ENCODE data around the gene SPNS1.

Gene SPNS1

GRCh38 chr16:29011112-29011511, 36.5 kb downstream of the SPNS1 start:
- no peaks in the 10 kb centered on the region for H4K20me1 ChIP-seq (ENCODE audit: insufficient read depth, low read length)
- no peaks in the 10 kb centered on the region for H3K9me2 ChIP-seq (ENCODE audit: low read depth, low read length)
- H3K4me2 ChIP-seq (ENCODE audit: low read length): no peak overlapping the region
- no peaks in the 10 kb centered on the region for H3K79me2 ChIP-seq (ENCODE audit: insufficient read depth, low read length)
- H3K9ac ChIP-seq (ENCODE audit: low read length): no peak overlapping the region
- H3K4me3 ChIP-seq (ENCODE audit: low read depth, low read length, poor library complexity, severe bottlenecking): no peak overlapping the region
- H3K36me3 ChIP-seq (ENCODE audit: insufficient read depth, low read length): no peaks in the 10 kb centered on the region
- H3K9me3 ChIP-seq (ENCODE audit: low read length): no peaks in the 10 kb centered on the region
- no peaks in the 10 kb centered on the region for H3F3A ChIP-seq (ENCODE audit: insufficient read depth, low read length)
- H3K4me1 ChIP-seq (ENCODE audit: insufficient read depth, low read length, severe bottlenecking): no peaks in the 10 kb centered on the region
- H3K27ac ChIP-seq (ENCODE audit: low read depth, low read length, poor library complexity, severe bottlenecking): no peak overlapping the region
- TF ChIP-seq CTCF (IDR thresholded peaks at IDR 0.05; ENCODE audit: low read length) (no peak), EZH2 (IDR thresholded peaks at IDR 0.05; ENCODE audit: borderline replicate concordance, low read length) (no peak)
- H2AFZ ChIP-seq (ENCODE audit: low read length): no peak overlapping the region
- no peaks in the 10 kb centered on the region for H3K27me3 ChIP-seq (ENCODE audit: insufficient read depth, low read length)

- H3K27ac ChIP-seq (ENCODE audit: low read depth, low read length, poor library complexity, severe bottlenecking): no peak overlapping the region
- H3K4me1 ChIP-seq (ENCODE audit: insufficient read depth, low read length, severe bottlenecking): no peaks in the 10 kb centered on the region
- H3K9me3 ChIP-seq (ENCODE audit: low read length): no peaks in the 10 kb centered on the region
- H3K4me2 ChIP-seq (ENCODE audit: low read length): no peak overlapping the region
- no peaks in the 10 kb centered on the region for H3K36me3 ChIP-seq (ENCODE audit: insufficient read depth, low read length)
- no peaks in the 10 kb centered on the region for H3F3A ChIP-seq (ENCODE audit: insufficient read depth, low read length)
- no peak overlapping the region for H3K4me3 ChIP-seq (ENCODE audit: low read depth, low read length, poor library complexity, severe bottlenecking)
- no peaks in the 10 kb centered on the region for H3K9me2 ChIP-seq (ENCODE audit: low read depth, low read length)
- no peak overlapping the region for H2AFZ ChIP-seq (ENCODE audit: low read length)
- H3K79me2 ChIP-seq (ENCODE audit: insufficient read depth, low read length): no peaks in the 10 kb centered on the region
- TF ChIP-seq CTCF (IDR thresholded peaks at IDR 0.05; ENCODE audit: low read length) (no peak), EZH2 (IDR thresholded peaks at IDR 0.05; ENCODE audit: borderline replicate concordance, low read length) (no peak)
- no peaks in the 10 kb centered on the region for H3K27me3 ChIP-seq (ENCODE audit: insufficient read depth, low read length)
- no peak overlapping the region for H3K9ac ChIP-seq (ENCODE audit: low read length)
- no peaks in the 10 kb centered on the region for H4K20me1 ChIP-seq (ENCODE audit: insufficient read depth, low read length)
Measured at GRCh38 chr16:29011851-29012250, 37.3 kb downstream of the SPNS1 start.

GRCh38 chr16:29012913-29013553, 38.5 kb downstream of the SPNS1 start:
- no peaks in the 10 kb centered on the region for H3K79me2 ChIP-seq (ENCODE audit: insufficient read depth, low read length)
- no peaks in the 10 kb centered on the region for H3K9me3 ChIP-seq (ENCODE audit: low read length)
- no peaks in the 10 kb centered on the region for H3K9me2 ChIP-seq (ENCODE audit: low read depth, low read length)
- H3K4me2 ChIP-seq (ENCODE audit: low read length): no peak overlapping the region
- H3K9ac ChIP-seq (ENCODE audit: low read length): no peak overlapping the region
- H3K27ac ChIP-seq (ENCODE audit: low read depth, low read length, poor library complexity, severe bottlenecking): no peak overlapping the region
- H3K27me3 ChIP-seq (ENCODE audit: insufficient read depth, low read length): no peaks in the 10 kb centered on the region
- H2AFZ ChIP-seq (ENCODE audit: low read length): no peak overlapping the region
- H3K4me3 ChIP-seq (ENCODE audit: low read depth, low read length, poor library complexity, severe bottlenecking): no peak overlapping the region
- H3F3A ChIP-seq (ENCODE audit: insufficient read depth, low read length): no peaks in the 10 kb centered on the region
- no peaks in the 10 kb centered on the region for H4K20me1 ChIP-seq (ENCODE audit: insufficient read depth, low read length)
- H3K36me3 ChIP-seq (ENCODE audit: insufficient read depth, low read length): no peaks in the 10 kb centered on the region
- no peaks in the 10 kb centered on the region for H3K4me1 ChIP-seq (ENCODE audit: insufficient read depth, low read length, severe bottlenecking)
- no peak for TF ChIP-seq CTCF (IDR thresholded peaks at IDR 0.05; ENCODE audit: low read length)
